Tibial artery (tissue), 4 donors: ENCODE measurements around the gene BANP.

Source experiments
- DNase-seq, 2 donors: peaks; one replicate each; pipeline ENCODE4 v3.0.0-alpha.2; 2019
- H3K27ac ChIP-seq, 2 donors: fragments of 200-600 bp; sonication (generic) in 1 of 2; 1 replicate in 1 of 2; 2 replicates in 1 of 2; pipeline ENCODE4 v1.5.1; 2018 to 2019; ENCODE audit warnings: mild to moderate bottlenecking in 1 of 2
- H3K27me3 ChIP-seq, 2 donors: fragments of 200-600 bp; sonication (generic) in 1 of 2; one replicate each; pipeline versions ENCODE4 v1.5.1 to v1.6.0; 2016 to 2019
- H3K36me3 ChIP-seq, 3 donors: fragments of 200-600 bp; sonication (generic) in 2 of 3; one replicate each; pipeline ENCODE4 v1.5.1; 2016 to 2019; ENCODE audit warnings: mild to moderate bottlenecking in 2 of 3
- H3K4me1 ChIP-seq, 4 donors: fragments of 200-600 bp; sonication (generic) in 2 of 4; 1 replicate in 3 of 4; 2 replicates in 1 of 4; pipeline ENCODE4 v1.5.1; 2016 to 2019
- H3K4me3 ChIP-seq, 2 donors: fragments of 200-600 bp; sonication (generic) in 1 of 2; 1 replicate in 1 of 2; 2 replicates in 1 of 2; pipeline ENCODE4 v1.5.1; 2018 to 2019; ENCODE audit warnings: mild to moderate bottlenecking in 2 of 2
- H3K9me3 ChIP-seq, 3 donors: fragments of 200-600 bp; sonication (generic) in 1 of 3; one replicate each; pipeline ENCODE4 v1.5.1; 2016 to 2019
- CTCF ChIP-seq, 2 experiments: fragments of 200-600 bp in 1 of 2; fragments of 450-650 bp in 1 of 2; IDR thresholded peaks; one replicate each; pipeline ENCODE4 v1.5.1; 2017 to 2019; ENCODE audit warnings: antibody characterized with exemption in 2 of 2, mild to moderate bottlenecking in 1 of 2, moderate library complexity in 1 of 2
- intact Hi-C: fragments of 100-400 bp; cut with DNase I; formaldehyde crosslinking; loops from one replicate; pipeline ENCODE4 v1.15.0; 2023; ENCODE audit warnings: low total_unique reads

Gene BANP

DNA sequence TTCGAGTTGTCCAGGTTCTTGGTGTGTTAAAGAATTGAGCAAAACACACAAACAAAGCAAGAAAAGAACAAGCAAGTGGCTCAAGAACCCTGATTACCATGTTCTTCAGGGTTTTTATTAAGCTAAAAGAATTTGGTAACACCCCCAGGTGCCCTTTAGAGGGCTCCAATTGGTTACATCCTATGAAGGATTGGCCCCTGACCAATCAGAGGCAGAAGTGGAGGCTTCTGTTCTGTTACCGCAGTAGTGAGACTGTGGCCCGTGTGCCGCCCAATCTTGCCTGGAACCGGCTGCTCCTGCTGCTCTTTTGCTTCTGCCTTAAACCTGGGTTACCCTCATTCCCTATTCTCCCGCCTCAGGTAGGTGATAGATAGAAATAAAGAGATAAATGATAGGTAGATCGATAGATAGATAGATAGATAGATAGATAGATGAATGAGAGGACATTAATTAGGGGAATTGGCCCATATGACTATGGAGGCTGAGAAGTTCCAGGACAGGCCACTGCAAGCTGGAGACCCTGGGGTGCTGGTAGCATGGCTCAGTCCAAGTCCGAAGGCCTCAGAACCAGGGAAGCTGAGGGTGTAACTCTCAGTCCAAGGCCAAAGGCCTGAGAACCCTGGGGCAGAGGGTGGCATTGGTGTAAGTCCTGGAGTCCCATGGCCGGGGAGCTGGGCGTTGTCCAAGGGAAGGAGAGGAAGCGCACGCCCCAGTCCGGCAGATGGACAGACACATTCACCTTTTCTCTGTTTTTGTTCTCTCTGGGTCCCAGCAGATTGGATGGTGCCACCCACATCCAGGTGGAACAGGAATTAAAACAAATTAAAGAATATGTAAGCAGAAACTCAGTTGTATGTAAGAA, 11.4 kb upstream of the BANP start:
- H3K27ac ChIP-seq = no peak overlapping the region
- H3K27me3 ChIP-seq = peaks cover 0 to 4% of the 10 kb centered on the region in 2 donors
- no peaks in the 10 kb centered on the region for H3K4me1 ChIP-seq
- H3K36me3 ChIP-seq = no peaks in the 10 kb centered on the region
- intact Hi-C loops = no loop called here
- no peak for DNase-seq
- H3K4me3 ChIP-seq = no peak overlapping the region
- H3K9me3 ChIP-seq = no peaks in the 10 kb centered on the region
- no peak for TF ChIP-seq CTCF (IDR thresholded peaks at IDR 0.05)

GRCh38 chr16:87942680-87943079, 8.6 kb upstream of the BANP start:
- H3K27me3 ChIP-seq = peaks cover 0 to 3% of the 10 kb centered on the region in 2 donors
- peaks cover 0 to 4% (median 0%) of the 10 kb centered on the region in 4 donors for H3K4me1 ChIP-seq
- H3K36me3 ChIP-seq = no peaks in the 10 kb centered on the region
- intact Hi-C loops = no loop called here
- H3K4me3 ChIP-seq = no peak overlapping the region
- no peaks in the 10 kb centered on the region for H3K9me3 ChIP-seq
- DNase-seq = no peak
- H3K27ac ChIP-seq = no peak overlapping the region
- TF ChIP-seq CTCF (IDR thresholded peaks at IDR 0.05) = no peak

- Histone ChIP-seq H3K4me3 (peak overlapping the region; percentile 18 to 32), H3K36me3 (no peaks in the 10 kb centered on the region), H3K4me1 (peaks cover 0 to 8% (median 0%) of the 10 kb centered on the region in 4 donors), H3K27me3 (peaks cover 0 to 3% of the 10 kb centered on the region in 2 donors), H3K27ac (peak overlapping the region; percentile 3 to 43), H3K9me3 (no peaks in the 10 kb centered on the region)
- TF ChIP-seq CTCF (IDR thresholded peaks at IDR 0.05) = no peak
- intact Hi-C loops = no loop called here
- peak; percentile 53 to 91 for DNase-seq
Measured at GRCh38 chr16:87945351-87946042, 5.7 kb upstream of the BANP start.

- Histone ChIP-seq H3K4me3 (no peak overlapping the region), H3K9me3 (no peaks in the 10 kb centered on the region), H3K4me1 (peaks cover 0 to 9% (median 0%) of the 10 kb centered on the region in 4 donors), H3K27ac (peak overlapping the region in 1 of 2 donors; percentile 43), H3K36me3 (no peaks in the 10 kb centered on the region), H3K27me3 (peaks cover 0 to 3% of the 10 kb centered on the region in 2 donors)
- intact Hi-C loops = no loop called here
- peak in 1 of 2 donors; percentile 21 for DNase-seq
- TF ChIP-seq CTCF (IDR thresholded peaks at IDR 0.05) = no peak
Measured at GRCh38 chr16:87946596-87947347, 4.5 kb upstream of the BANP start.

DNA sequence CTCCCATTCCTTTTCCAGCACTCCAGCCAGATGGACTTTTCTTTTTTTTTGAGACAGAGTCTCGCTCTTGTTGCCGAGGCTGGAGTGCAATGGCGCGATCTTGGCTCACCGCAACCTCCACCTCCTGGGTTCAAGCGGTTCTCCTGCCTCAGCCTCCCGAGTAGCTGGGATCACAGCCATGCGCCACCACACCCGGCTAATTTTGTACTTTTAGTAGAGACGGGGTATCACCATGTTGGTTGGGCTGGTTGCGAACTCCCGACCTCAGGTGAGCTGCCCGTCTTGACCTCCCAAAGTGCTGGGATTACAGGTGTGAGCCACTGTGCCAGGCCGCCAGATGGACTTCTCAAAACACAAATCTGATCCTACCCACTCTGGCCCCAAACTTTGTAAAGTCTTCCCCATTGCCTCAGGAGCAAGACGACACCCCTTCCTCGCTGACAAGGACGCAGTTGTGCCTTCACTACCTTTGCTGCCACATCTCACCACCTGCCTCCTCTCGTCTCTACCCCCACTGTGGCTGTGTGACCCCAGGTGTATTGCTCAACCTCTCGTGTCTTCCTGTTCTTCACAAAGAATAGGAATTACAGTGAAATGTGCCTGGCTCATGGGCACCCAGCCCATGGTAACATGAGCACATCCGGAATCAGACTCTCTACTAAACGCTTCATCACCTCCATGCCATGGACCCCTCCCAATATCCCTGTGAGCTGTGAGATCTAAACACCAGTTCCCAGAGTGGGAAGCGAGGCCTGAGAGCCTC, 3.7 kb upstream of the BANP start:
- Histone ChIP-seq H3K9me3 (no peaks in the 10 kb centered on the region), H3K27ac (no peak overlapping the region), H3K36me3 (no peaks in the 10 kb centered on the region), H3K4me3 (no peak overlapping the region), H3K27me3 (peaks cover 0 to 3% of the 10 kb centered on the region in 2 donors), H3K4me1 (peaks cover 0 to 16% (median 6%) of the 10 kb centered on the region in 4 donors)
- intact Hi-C loops = no loop called here
- peak in 1 of 2 donors; percentile 15 for DNase-seq
- no peak for TF ChIP-seq CTCF (IDR thresholded peaks at IDR 0.05)
